GM18519 (cell line): ENCODE measurements around the gene CRIP1.

ENCODE experiments used
- ATAC-seq: cut with Tn5 transposase; IDR thresholded peaks from one replicate; pipeline ENCODE4 v1.9.1; 2021; ENCODE audit warnings: mild to moderate bottlenecking, moderate library complexity; ENCODE audit not compliant: unreplicated experiment, low FRiP score

CRIP1 gene

DNA sequence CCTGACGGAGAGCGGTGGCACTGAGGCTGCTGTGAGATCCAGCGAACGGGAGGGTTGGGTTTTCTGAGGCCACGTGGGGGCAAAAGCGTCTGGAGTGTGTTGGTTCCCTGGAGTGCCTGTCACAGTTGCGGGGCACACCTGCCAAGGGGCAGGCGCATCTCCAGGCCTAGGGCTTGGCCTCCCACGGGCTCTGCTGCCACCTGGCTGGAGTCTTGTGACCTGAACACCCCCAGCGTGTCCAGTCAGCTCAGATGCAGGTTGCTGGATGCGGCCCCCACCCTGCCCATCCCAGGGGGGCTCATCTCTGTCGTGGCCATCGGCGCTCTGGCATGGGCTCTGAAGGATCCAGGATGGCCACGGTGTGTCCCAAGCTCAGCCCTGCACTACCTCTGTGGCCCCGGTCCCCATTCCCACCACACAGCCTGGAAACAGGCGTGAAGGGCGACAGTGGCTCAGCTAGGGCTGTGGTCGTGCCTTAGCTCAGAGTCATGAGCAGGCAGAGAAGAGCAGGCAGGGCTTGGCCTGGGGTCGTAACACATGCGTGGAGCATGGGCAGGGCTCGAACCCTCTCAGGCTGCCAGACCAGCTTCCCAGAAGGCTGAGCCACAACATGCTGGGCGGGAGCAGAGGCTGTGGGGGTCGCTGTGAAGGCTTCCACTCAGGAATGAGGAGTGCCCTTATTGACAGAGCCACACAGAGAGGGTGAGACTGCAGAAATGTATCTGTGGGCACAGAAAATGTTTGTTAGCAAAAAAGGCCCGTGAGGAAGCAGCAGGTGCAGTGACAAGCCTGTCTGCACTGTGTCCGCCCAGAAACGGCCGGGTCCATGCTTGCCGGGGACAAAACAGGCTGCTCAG lies 35.6 kb upstream of the CRIP1 start:
- ATAC-seq: no peak

DNA sequence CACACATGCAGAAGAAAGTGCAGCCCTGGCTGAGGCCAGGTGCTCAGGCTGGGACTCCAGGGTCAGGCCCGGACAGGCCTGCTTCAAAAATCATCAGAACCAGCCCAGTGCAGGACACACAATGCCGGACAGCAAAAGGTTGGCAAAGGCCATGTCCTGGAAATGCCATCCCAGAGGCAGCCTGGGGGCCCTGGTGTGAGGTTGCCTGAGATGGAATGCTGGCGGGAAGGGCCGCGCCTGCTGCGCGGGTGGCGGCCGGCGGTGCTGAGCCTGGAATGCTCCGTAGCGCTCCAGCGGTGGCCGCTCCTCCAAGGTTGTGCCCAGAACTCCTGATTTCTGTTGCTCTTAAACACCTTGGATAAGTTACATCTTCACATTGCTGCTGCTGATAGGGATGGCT lies 33.7 kb upstream of the CRIP1 start:
- no peak for ATAC-seq

DNA sequence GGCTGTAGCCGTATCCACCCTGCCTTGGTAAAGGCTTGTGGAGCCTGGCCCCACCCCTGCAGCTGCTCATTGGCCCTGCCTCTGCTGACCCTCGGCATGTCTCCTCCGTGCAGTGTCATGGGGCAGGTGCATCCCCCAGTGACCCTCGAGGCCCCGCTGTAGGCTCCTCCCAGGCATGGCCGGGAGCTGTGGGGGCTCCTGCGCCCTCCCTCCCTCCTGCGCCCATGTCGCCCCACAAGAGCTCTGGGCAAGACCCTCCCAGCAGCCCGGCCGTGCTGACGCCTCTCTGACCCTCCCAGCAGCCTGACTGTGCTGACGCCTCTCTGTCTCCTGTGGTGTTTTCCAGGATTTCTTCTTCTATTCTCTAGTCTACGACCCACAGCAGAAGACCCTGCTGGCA lies 32.8 kb upstream of the CRIP1 start:
- ATAC-seq: no peak

DNA sequence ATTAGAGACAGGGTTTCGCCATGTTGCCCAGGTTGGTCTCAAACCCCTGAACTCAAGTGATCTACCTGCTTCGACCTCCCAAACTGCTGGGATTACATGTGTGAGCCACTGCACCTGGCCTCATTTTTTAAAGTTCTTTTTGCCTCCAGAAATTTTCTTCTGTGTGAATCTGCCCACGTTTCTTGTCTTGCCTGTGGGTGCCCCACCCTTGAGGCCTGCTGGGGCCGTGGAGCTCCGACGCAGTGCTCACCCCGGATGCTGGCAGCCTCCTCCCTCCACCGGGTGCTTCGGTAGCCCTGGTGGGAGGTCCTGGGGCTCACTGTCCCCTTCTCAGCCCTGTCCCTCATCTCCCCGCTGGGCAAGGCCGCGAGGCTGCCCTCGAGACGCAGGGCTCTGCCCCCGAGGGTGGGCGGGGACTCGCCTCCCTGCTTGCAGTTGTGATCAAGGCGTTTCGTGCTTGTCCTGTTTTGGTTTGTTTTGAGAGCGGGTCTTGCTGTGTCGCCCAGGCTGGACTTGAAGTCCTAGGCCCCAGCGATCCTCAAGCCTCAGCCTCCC lies 31.5 kb upstream of the CRIP1 start:
- ATAC-seq: no peak

DNA sequence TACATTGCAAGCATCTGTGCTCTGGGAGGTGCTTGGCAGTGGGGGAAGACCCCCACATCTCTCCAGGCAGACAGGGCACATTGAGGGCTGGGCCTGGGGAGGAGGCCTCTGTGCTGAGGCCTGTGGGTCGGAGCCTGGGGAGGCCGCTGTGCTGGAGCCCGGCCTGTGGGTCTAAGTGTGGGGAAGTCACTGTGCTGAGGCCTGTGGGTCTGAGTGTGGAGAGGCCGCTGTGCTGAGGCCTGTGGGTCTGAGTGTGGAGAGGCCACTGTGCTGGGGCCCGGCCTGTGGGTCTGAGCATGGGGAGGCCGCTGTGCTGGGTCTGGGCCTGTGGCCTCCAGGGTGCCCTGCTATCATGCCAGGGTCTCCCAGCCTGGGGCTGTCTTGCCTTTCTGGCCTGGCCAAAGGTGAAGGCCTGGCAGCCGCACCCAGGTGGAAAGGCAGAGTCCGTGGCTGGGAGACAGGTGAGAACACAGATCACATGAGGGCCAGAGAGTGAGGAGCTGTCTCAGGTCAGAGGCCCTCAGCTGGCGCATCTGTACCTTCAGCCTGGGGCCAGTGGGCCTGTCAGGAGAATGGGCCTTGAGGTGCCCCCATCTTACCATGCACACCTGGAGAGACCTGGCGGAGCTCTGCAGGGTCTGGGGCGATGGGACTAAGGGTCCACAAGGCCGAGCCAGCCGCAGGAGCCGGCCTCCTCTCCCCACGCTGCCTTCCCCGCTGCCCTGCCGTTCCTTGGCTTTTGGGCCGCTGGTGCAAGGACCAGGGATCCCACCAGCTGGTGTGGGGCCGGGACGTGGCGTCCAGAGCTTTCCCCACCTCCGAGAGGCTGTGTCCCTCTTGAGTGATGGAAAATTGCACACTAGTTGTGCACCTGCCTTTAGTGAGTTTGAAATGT lies 30.7 kb upstream of the CRIP1 start:
- ATAC-seq: no peak

DNA sequence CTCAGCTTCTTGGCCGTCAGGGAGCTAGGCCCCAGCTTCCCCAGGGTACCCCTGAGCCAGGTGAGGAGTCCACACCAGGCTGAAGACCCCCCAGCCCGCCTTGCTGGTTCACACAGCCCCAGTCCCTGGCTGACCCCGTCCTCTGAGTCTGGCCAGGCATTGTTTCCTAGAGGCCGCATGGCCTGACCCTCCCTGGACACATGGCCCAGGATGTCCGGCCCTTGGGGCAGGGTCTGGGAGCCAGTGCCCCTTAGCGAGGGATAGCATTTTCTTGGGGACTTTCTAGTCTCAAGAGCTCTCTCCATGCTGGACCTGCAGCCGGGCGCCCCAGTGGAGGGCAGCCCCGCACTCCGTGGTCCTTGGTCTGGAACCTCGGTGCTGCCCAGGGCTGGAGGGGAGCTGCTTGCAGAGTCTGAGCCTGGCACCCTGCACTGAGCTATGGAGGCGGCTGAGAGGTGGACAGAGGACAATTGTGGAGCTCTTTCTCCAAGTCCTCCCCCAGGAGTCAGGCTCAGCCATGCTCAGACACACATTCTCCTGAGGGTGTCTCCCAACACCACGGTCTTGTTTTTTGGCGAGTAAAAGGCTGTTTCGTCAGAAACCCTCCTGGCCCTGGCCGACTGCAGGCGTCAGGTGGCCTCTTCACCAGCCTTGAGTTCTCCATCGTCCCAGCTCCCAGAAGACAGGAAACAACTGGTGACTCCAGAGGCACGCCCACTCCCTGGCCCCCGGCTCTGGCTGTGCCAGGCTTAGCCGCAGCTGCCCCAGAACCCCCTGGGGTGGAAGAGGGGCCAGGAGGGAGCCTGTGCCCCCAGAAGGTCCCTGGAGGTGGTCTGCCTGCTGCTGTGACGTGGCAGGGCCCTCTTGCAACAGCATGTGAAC lies 29.7 kb upstream of the CRIP1 start:
- no peak for ATAC-seq

DNA sequence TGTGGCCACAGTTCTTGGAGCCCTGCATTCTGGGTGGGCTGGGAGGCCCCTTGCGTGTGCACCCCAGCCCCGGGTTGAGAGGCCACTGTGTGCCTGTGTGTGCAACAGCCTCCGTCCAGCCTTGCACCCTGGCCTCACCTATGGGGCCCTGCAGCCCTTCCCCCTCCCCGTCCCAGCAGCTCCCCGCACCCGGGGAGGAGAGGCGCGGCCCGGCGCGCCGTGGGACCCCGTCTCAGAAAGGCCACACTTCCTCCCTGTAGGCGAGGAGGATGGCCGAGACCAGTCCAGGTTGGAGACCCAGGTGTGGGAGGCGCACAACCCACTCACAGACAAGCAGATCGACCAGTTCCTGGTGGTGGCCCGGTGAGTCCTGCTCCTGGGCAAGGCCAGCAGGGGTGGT lies 28.7 kb upstream of the CRIP1 start:
- no peak for ATAC-seq

DNA sequence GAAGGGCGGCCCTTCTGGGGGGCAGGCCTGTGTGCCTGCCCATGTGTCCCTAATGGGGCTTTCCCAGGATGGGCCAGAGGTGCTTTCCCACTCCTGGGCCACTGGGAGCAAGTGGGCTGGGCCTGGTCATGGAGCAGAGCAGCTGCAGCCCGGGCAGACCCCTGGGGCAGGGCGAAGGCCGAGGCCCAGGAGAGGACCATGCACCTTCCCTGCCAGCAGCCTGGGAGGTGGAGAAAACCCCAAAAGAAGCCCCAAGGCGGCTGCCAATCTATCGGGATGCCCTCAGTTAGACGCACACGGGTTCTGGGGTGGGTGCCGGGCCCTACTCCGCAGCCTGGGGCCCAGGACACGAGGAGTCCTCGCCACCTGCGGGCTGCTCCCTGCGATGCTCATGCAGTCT lies 28.1 kb upstream of the CRIP1 start:
- no peak for ATAC-seq

DNA sequence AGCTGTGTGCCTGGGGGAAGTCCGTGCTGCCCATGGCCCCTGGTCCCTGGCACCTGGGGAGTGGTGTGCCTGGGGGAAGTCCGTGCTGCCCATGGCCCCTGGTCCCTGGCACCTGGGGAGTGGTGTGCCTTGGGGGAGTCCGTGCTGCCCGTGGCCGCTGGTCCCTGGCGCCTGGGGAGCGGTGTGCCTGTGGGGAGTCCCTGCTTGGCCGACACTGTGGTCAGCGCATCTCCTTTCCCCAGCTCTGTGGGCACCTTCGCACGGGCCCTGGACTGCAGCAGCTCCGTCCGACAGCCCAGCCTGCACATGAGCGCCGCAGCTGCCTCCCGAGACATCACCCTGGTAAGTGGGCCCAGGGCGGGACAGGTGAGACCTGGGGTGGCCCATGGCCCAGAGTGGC lies 26.6 kb upstream of the CRIP1 start:
- no peak for ATAC-seq

DNA sequence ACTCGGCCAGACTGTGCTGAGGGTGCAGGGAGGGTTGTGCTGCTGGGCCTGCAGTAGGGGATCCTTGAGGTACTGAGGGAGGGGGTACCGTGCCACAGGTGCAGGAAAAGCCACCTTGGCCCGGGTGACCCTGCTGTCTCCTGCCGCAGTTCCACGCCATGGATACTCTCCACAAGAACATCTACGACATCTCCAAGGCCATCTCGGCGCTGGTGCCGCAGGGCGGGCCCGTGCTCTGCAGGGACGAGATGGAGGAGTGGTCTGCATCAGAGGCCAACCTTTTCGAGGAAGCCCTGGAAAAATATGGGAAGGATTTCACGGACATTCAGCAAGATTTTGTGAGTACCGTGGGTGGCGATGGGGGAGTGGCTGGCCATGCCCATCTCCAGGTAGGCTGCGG lies 26.1 kb upstream of the CRIP1 start:
- no peak for ATAC-seq

DNA sequence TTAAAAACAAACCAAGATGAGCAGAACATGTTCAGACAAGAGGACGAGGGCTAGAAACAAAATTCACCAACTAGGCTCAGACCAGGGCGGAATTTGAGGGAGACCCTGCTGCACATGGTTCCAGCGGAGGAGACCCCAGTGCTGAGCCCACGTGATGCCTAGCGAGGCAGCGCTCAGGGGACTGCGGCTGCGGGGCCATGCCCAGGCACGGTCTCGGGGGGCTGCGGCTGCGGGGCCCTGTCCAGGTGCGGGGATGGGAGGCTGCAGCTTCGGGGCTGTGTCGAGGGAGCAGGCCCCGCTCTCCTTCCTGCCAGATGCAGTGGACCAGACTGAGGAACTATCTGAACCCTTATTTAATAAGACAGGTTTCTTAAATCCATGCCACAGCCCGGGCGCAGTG lies 24.8 kb upstream of the CRIP1 start:
- no peak for ATAC-seq

DNA sequence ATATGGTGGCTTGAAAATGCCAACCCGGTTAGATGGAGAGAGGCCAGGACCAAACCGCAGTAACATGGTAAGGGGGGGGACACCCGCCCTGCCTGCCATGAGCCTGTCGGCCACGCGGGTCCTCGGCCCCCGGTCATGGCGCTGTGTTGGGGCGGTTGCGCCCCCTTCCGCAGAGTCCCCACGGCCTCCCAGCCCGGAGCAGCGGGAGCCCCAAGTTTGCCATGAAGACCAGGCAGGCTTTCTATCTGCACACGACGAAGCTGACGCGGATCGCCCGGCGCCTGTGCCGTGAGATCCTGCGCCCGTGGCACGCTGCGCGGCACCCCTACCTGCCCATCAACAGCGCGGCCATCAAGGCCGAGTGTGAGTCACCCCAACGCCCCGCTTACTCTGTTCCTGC lies 22.2 kb upstream of the CRIP1 start:
- no peak for ATAC-seq

DNA sequence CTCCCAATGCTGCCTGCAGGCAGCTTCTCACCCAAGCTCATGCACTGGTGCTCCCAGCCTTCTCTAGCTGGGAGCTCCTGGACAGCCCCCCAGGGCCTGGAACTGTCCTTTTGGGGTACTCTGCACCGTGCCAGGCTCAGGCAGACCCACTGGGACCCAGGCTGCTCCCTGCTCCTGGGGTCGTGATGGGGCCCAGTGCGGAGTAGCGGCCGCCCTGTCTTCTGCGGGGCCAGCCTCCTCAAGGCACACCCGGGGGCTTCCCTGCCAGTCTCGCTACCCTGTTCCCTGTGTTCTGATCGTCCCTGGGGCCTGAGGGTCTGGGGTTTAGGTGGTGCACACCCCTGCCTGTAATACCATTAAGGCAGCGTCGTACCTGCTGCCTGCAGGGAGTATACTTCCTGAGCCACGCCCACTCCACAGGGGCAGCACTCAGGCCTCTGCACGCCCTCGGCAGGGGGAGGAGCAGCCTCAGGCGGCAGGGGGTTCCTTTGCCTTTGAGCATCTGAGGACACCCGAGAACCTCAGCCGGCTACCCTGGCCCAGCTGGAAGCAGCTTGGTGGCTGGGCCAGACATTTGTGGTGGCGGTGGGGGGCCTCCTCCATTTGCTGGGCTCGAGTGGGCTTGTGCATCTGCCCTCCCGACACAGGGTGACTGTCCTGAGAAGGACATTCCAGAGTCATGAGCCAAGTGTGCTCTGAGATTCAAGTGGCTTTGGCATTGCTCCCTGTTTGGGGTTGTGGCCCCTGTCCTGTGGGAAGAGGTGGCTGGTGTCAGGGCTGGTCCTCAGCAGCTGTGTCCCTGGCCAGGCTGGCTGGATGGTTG lies 21.3 kb upstream of the CRIP1 start:
- no peak for ATAC-seq

DNA sequence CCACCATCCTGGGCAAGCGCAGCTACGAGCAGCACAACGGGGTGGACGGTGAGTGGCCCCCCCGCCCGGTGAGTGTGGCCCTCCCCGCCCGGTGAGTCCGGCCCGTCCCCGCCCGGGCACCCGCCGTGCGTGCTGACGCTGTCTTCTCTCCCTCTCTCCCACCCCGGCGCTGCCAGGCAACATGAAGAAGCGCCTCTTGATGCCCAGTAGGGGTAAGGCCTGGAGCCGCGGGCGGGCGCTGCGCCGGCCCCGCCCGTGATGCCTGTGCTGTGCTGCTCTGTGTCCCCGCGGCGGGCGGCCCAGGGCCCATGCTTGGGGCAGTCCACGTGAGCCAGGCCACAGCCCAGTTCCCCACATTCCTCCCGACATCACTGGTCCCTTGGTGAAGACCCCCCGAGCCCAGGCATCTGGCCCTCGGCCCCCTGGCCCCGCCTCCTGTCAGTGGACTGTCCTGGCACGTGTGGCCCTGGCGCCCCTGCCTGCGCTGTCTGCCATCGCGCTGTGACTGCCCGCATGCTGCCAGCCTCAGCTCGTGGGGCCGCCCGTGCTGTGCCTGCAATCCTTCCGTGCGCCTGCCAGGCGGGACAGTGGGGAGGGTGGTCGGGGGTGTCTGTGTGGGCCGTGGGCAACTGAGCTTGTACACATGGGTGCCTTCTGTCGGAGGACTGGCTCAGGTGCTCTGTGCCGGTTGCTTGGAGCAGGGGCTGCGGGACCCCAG lies 20.0 kb upstream of the CRIP1 start:
- no peak for ATAC-seq

DNA sequence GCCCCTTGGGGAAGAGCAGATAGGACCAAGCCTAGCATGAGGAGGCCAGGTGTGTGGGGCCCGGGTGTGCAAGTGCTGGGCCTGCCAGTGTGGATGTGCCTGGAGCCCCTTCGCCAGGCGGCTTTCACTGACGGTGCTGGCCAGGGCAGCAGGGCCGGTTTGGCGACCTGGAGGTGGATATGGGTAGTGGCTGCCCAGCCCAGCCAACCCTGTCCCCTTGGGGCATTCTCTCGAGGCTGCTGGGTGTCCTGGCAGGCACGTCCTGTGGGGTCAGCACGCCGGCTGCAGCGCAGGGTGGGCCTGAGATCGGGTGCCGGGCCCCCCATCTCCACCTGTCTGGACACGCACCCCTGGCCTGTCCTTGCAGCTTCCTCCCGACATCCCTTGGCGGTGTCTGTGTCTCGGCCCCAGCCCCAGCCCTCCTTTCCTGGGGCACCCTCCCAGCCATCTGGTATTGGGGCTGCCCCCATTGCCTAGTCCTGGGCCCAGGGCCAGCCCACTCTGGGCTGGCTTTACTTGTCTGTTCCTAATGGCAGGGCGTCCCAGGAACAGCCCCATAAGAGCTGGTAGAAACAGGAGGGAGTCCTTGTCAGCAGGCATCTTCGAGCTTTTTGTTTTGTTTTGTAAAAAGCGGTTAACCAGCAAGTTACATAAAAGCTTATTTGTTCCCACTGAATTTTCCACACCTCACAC lies 19.3 kb upstream of the CRIP1 start:
- no peak for ATAC-seq

DNA sequence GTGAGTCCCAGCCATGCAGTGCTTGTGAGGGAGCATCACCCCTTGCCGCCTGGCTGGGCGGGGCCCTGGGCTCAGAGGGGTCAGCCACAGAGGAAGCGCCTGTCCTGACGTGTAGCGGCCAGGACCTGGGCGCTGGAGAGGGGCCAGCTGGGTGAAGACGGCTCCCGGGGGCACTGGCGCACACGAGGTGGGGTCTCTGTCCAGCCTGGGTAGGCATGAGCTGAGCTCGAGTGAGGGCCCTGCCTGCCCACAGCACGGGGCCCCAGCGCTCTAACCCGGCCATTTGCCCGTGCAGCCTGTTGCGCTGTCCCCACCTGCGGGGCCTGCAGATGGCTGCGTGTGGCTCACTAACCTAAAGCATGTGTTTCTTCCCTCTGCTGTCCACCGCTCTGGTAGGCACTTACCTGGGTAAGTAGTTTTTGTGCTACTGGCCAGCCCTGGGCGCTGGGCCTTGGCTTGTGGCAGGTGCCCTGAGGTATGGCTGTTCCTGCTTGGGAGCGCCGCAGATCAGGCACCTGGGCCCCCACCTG lies 18.7 kb upstream of the CRIP1 start:
- ATAC-seq: no peak

DNA sequence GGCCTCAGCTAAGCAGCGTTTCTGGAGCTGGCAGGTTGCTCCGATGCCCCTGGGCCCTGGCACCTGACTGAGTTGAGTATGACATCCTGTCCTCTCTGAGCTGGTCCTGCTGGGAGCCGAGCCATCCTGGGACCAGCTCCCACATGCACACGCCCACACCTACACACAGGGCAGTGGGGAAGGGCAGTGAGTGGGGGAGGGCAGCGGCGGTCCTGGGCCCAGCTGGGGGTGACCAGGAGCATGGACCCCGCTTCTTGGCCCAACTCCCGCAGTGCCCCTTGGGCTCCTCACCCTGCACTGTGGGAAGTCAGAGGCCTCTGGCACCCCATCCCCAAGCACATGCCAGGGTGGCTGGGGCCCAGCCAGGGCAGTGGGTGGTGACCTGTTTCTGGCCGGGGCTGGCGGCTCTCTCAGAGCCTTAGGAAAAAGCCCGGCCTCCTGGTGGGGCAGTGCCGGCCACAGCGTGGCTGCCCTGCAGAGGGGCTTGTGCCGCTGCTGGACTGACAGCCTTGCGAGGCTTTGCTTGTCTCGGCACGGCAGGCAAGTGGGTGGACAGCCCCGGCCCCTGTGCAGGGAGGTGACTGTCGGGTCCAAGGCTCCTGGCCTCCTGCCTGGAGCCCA lies 18.0 kb upstream of the CRIP1 start:
- no peak for ATAC-seq
